Cerebellar nuclear complex (tissue), 1 donor: Measurements from ENCODE around the gene MEDAG.

ENCODE experiments used
- DNase-seq, 2 experiments: peaks; one replicate each; lab custom pipeline; 2025; lab: John Stamatoyannopoulos, UW

MEDAG gene

DNA sequence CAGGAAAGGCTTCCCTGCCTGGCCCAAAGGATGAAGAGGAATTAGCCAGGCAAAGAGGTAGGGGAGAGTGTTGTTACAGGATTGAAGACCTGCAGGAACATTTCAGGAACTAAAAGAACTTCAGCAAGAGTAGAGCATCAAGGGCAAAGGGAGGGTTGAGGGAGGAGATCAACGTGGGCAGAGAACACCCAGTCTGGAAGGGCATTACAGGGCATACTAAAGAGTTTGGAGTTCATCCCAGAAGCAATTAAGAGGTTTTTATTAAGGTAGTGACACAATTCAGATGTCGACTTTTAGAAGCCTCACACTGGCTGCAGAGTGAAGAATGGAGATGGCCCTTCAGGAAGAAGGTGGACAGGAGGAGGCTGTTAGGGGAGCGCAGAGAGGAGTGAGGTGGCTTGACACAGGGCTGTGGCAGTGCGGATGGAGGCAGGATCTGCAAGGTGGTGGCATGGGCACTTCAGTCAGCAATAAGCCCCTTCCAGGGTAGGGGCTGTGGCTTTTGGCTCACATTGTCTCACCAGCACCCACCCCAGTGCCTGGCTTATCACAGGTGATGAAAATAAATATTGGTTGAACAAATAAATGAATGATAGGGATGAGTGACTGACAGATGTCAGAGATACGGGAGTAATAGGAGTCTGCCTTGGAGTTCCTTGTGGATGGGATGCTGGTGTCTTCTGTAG lies 51.3 kb downstream of the MEDAG start:
- no peak for DNase-seq

DNA sequence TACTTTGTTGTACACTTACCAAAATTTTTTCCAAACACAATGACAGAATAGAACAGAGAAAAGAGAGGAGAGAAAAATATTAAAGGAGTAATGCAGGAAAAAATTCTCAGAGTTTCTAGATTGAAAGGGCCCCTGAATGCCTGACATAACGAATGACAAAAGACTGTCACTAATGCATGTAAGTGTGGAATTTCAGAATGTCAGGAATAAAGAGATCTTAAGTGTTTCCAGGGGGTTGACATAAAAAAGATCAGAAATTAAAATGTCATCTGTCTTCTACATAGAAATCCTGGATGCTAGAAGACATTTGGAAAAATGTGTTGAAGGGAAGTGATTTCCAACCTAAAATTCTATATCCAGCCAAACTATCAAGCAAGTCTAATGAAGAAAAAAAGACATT lies 53.6 kb downstream of the MEDAG start:
- DNase-seq = no peak

DNA sequence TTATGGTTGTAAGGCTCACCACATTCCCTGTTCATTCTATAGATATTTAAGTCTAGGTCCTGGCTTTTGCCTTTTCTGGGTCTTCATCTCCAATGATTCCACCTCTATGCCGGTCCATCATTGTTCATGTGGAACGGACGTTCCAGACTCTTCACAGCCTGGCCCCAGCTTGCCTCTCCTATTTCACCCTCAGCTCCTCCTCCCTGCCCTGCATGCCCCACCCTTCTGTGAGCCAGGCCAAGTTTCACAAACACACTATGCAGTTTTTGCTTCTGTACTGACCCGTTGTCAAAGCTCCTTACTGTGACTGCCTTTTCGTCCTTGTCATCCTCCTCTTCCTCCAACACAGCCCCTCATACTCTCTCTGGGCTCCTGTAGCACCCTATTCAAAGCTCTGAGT lies 57.7 kb downstream of the MEDAG start:
- DNase-seq = no peak

DNA sequence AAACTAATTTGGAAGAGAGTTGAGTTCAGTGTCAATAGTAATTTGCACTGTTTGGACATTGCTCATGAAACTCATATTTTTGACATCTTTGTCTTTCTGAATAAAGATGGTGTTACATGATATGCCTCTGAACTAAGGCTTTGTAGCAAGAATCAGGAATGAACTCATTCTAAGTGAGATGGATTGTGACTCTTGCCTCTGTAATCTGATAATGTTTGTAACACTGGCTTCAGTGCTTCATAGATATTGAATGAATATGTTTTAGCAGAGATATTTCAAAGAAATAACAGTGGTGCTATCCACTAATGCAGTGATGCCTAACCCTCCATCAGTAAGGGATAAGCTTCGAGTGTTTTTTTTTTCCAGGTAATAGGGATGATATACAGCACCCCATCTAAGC lies 59.3 kb downstream of the MEDAG start:
- no peak for DNase-seq

DNA sequence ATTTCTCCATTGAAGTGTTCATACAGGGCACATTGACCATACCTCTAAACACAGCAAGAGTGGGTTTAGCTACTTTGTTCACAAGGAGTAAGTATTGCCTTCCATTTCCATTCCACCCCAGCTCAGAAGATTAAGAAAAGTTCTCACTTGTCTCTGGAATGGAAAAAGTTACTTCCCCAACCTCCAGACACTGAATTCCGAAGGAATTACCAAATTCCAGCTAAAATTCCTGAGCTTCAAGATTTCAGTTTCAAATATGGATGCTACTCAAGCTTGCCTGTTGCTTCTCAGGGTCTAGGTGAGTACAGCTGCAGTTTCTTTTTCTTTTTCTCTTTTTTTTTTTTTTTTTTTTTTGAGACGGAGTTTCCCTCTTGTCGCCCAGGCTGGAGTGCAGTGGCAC lies 60.0 kb downstream of the MEDAG start:
- no peak for DNase-seq

DNA sequence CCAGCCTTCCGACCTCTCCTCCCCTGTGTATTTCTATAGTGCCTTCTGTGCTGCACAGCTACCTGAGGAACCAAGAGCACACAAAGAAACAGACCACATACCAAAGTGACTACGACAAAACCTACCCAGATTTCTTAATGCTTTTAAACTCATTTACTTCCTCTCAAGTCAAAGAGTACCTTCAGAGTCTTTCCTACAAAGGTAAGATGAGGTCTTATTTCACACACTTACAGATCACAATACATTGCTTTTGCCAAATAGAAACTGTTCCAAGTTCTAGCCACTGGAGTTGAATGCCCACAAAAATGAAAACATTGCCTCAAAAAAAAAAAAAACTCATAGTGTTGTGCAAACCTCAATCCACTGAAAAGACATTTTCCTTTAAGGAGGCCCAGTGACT lies 62.8 kb downstream of the MEDAG start:
- no peak for DNase-seq

DNA sequence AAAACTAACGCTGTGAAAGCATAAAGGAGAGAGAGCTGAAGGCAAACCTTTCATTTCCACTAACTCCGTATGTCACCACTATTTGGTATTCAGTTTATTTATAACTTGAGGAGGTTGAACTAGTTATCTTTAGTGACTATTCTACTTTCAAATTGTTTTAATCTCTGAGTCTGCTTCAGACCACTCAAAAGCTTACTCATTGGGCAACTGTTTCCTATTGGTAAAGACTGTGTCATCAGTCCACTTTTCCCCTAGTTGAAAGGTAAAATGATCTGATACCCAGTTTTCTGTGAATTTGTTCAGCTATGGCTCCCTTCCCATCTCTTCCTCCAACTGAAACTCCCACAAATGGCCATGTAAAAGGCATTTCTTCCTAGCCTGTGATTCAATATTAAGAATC lies 65.5 kb downstream of the MEDAG start:
- DNase-seq = no peak

DNA sequence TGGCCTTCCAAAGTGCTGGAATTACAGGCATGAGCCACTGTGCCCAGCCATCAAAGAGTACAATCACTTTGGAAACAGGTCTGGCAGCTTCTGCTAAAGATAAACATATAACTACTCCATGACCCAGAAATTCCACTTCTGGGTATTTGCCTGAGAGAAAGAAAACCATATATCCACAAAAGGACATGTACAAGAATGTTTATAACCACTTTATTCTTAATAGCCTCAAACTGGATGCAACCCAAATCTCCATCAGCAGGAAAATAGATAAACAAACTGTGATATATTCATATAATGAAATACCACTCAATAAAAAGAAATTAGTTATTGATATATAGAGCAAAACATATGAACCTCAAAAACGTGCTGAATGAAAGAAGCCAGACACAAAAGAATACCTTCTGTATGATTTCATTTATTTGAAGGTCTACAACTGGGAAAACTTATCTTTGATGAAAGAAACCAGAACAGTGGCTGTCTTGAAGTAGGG lies 66.9 kb downstream of the MEDAG start:
- no peak for DNase-seq

DNA sequence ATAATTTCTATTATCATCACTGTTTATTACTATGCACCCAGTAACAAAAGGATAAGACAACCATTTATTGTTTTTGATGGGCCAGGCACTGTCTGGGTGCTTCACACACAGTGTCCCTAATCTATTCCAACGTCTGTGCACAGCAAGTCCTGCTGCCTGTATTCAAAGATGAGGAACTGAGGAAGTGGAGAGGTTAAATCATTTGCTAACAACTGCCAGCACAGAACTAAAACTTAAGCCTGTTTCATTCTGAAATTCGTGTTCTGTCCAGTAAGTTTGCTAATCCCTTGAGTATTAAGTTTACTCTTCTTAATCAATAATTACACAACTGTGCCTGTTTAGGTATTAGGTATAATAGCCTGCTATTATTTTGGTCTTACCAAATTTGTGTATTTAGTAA lies 68.3 kb downstream of the MEDAG start:
- no peak for DNase-seq
